HepG2 (cell line): ENCODE data around the gene ZNF511. TPM values are rescaled to one million over a fixed set of nuclear protein-coding genes. Genes with fewer than 3 reads are reported as not detected.

ENCODE experiments used
- DRAP1 ChIP-seq: IDR thresholded peaks from 2 replicates; pipeline ENCODE4 v1.6.1; 2016; ENCODE audit warnings: missing genetic modification reagents, missing compliant biosample characterization
- ELF1 ChIP-seq: sonication (generic); formaldehyde crosslinking; IDR thresholded peaks from 2 replicates; pipeline ENCODE4 v1.4.0; 2020; ENCODE audit warnings: missing genetic modification reagents
- ELF4 ChIP-seq: sonication (generic); formaldehyde crosslinking; IDR thresholded peaks from 2 replicates; pipeline ENCODE4 v1.5.0; 2020; ENCODE audit warnings: missing genetic modification reagents, mild to moderate bottlenecking, moderate library complexity, borderline replicate concordance
- HDAC1 ChIP-seq: sonication (generic); formaldehyde crosslinking; IDR thresholded peaks from 2 replicates; pipeline ENCODE4 v1.5.1; 2020; ENCODE audit warnings: mild to moderate bottlenecking, missing genetic modification reagents
- KDM5A ChIP-seq: fragments of 200-600 bp; sonication (generic); IDR thresholded peaks from 2 replicates; pipeline ENCODE4 v1.7.0; 2018; ENCODE audit warnings: antibody characterized with exemption, mild to moderate bottlenecking, low read length, borderline replicate concordance
- MAZ ChIP-seq, 2 experiments: sonication (generic) in 1 of 2; formaldehyde crosslinking in 1 of 2; IDR thresholded peaks; 2 replicates each; pipeline versions ENCODE4 v1.5.0 to v1.6.1; 2012 to 2020; ENCODE audit warnings: low read depth in 2 of 2, mild to moderate bottlenecking in 2 of 2, borderline replicate concordance in 1 of 2, improper control_type of control experiment in 1 of 2, low read length in 1 of 2, missing genetic modification reagents in 1 of 2, moderate library complexity in 1 of 2
- SP5 ChIP-seq: IDR thresholded peaks from 2 replicates; pipeline ENCODE4 v1.6.1; 2016; ENCODE audit warnings: low read depth, borderline replicate concordance
- ZNF205 ChIP-seq: IDR thresholded peaks from 2 replicates; pipeline ENCODE4 v1.6.1; 2018; ENCODE audit warnings: missing biosample characterization, missing genetic modification reagents
- ZNF3 ChIP-seq: IDR thresholded peaks from 2 replicates; pipeline ENCODE4 v1.7.0; 2017; ENCODE audit warnings: inconsistent platforms
- ZNF362 ChIP-seq: sonication (generic); formaldehyde crosslinking; IDR thresholded peaks from 2 replicates; pipeline ENCODE4 v1.4.0; 2020; ENCODE audit warnings: missing genetic modification reagents, mild to moderate bottlenecking, borderline replicate concordance
- ZNF569 ChIP-seq: sonication (generic); formaldehyde crosslinking; IDR thresholded peaks from 2 replicates; pipeline ENCODE4 v1.5.0; 2020; ENCODE audit warnings: mild to moderate bottlenecking, missing genetic modification reagents, moderate library complexity, borderline replicate concordance
- ZNF703 ChIP-seq: sonication (generic); formaldehyde crosslinking; IDR thresholded peaks from 2 replicates; pipeline ENCODE4 v1.5.1; 2020; ENCODE audit warnings: missing genetic modification reagents, mild to moderate bottlenecking, moderate library complexity, borderline replicate concordance
- polyA plus RNA-seq, 8 experiments: library from polyadenylated mRNA; depleted of rRNA in 3 of 8; stranded (reverse) in 7 of 8; unstranded in 1 of 8; fragments of >200 nt; fragmentation: Illumina TruSeq in 4 of 8; extraction: Trizol in 4 of 8; gene quantifications; 2 replicates each; pipeline versions ENCODE4 v1.2.1 to v1.2.3, GENCODE V29; 2011 to 2016; ENCODE audit warnings: low read depth in 4 of 8, missing spikeins in 1 of 8, mixed read lengths in 1 of 8; ENCODE audit not compliant: insufficient read depth in 1 of 8
- total RNA-seq, 5 experiments: library from RNA; depleted of rRNA; stranded (reverse); fragments of >200 nt; fragmentation: Illumina TruSeq; extraction: Trizol; gene quantifications; 2 replicates each; pipeline ENCODE4 v1.2.3, GENCODE V29; 2016; ENCODE audit warnings: low read depth in 1 of 5

Gene ZNF511
- total and polyA plus RNA-seq, 2 of the 13 experiments (the other 11 are each of a cell fraction or from before 2014, with no cell fraction given): 35.6 to 66.4 TPM

GRCh38 chr10:133329491-133330202 is 20.9 kb downstream of the ZNF511 start (continued):
- TF ChIP-seq HDAC1 (CRISPR knock-in tag): 0 out of 2 replicates have a peak, but pooled peaks have one; percentile 27
- peak; percentile 15; the same call in 1 of the 2 replicates for TF ChIP-seq SP5 (CRISPR knock-in tag)
- TF ChIP-seq ELF1 (CRISPR knock-in tag): 0 out of 2 replicates have a peak, but pooled peaks have one; percentile 34
- peak; percentile 38; the same call in 1 of the 2 replicates for TF ChIP-seq MAZ (IDR thresholded peaks at IDR 0.05; ENCODE audit: borderline replicate concordance, low read depth, low read length)
- TF ChIP-seq MAZ (CRISPR knock-in tag; IDR thresholded peaks at IDR 0.05; ENCODE audit: low read depth): no peak
- TF ChIP-seq ZNF205 (CRISPR knock-in tag): no peak
- no peak for TF ChIP-seq ZNF3 (CRISPR knock-in tag)
- TF ChIP-seq KDM5A: no peak
- TF ChIP-seq ZNF703 (CRISPR knock-in tag): no peak
- TF ChIP-seq DRAP1 (CRISPR knock-in tag): 0 out of 2 replicates have a peak, but pooled peaks have one; percentile 26
- TF ChIP-seq ZNF362 (CRISPR knock-in tag): no peak
- TF ChIP-seq ELF4 (CRISPR knock-in tag): no peak
- TF ChIP-seq ZNF569: no peak
- TF ChIP-seq, all 625 proteins: peak for 81
